Stimulated activated CD4-positive, alpha-beta T cell treated with anti-CD3 and anti-CD28 coated beads, Interleukin-2, amount 100 ng/mL, for 4 hours (primary cell): Measurements from ENCODE around the gene GNAZ.

Experiments
- DNase-seq: peaks from one replicate; pipeline ENCODE4 v3.0.0-alpha.2; 2020; ENCODE audit warnings: low read depth

The GNAZ gene

DNA sequence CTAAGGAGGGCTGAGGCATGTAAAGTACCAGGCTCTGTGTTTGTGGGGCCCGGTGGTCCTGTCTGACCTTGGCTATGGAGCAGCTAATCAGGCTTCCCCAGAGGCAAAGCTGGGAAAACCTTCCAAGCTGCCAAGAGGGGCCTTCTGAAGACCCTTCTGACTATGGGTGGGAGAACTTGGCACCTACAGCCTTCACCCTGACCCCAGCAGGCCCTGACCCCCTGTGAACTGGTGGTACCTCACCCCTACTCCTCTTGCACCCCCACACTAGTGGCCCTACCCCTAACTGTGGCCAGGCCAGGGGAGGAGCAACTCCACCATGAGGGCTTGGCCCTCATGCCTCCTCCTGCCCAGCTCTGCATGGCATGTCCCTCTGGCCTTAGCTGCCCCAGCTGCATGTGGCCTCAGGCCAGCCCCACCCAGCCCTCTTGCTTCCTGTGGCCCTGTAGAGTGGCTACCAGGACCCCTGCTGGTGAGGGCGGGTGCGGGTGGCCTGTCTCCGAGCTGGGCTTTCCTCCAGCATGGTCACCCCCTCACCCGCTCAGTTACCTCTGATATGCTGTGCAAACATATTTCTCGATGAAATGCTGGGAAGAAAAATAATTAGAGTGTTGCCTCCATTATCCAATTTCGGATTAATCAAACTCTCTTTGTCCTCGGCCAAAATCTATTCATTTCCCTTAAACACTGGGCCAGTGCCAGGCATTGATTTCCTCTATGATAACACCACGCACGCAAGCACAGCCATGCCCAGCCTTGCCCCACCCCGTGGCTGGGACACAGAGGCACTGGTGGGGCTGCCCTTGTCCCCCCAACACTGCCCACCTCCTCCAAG, 7.5 kb downstream of the GNAZ start:
- no peak for DNase-seq

DNA sequence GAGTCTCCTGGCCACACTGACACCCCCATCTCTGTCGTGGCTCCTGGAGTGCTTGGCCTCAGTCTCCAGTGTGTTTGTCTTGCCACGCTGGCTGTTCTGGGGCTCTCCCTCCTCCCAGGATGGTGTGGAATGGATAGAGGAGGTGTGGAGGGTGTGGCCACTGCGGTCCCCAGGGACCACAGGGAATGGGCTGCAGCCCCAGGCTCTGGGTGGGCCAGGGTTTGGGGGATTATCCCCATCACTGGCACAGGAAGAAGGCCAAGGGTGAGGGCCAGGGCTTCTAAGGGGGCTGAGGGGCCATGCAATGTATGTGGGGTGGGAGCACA, 8.1 kb downstream of the GNAZ start:
- DNase-seq: no peak

DNA sequence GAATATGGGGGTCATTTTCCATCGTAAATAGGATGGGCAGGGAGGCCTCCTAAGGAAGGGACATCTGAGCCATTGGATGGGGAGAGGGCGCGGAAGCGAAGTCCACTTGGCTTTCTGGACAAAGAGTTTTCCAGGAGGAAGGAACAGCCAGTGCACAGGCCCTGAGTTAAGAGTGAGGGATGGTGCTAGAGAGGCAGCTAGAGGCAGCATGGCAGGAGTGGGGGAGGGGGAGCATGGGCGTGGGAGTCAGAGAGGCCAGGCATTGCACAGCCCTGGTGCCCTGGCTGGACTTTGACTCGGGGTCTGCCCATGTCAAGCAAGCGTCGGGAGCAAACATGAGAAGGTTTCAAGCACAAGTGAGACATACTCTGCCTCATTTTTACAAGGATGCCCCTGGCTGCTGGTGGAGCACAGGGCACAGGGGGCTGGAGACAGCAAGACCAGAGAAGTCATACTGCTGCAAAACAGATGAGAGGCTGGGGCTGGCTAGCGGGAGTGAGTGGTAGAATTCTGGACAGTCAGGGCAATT, 9.0 kb downstream of the GNAZ start:
- DNase-seq: no peak

GRCh38 chr22:23079814-23080521, 9.6 kb downstream of the GNAZ start:
- no peak for DNase-seq

GRCh38 chr22:23080613-23081290, 10.4 kb downstream of the GNAZ start:
- DNase-seq: no peak

DNA sequence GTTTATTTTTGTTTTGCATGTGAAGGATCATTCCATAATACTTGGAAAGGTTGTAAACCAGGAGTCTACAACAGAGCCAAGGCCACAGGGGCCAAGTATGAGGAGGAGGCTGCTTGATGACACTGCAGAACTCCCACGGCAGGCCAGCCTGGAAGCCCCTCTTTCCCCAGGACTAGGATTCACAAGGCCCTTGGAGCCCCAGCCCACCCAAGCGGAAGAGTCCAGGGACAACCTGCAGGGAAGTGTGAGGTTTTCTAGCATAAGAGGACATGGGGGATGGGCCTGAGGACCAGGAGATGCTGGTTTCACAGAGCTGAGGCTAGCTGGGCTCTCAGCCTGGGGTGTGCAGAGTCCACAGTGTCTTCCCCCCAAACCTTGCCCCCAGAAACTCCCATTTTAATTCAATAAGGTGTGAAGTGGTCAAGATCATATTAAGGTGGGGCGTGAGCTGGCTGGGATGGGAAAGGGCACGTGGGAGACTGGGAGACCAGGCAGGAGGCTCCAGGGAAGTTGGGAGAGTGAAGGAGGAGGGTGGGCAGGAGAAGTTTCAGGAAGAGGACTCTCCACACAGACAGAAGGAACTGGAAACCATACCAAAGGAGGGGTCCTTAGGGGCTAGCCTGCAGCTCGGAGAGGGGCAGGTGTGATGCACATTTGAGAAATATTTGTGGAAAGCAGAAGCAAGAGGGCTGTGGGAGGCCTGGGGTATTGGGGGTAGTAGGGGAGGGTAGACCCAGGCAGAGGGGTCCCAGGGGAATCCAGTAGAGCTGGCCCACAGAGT, 12.4 kb downstream of the GNAZ start:
- DNase-seq: no peak

GRCh38 chr22:23083315-23084021, 13.1 kb downstream of the GNAZ start:
- DNase-seq: no peak

GRCh38 chr22:23084453-23085350, 14.4 kb downstream of the GNAZ start:
- no peak for DNase-seq

DNA sequence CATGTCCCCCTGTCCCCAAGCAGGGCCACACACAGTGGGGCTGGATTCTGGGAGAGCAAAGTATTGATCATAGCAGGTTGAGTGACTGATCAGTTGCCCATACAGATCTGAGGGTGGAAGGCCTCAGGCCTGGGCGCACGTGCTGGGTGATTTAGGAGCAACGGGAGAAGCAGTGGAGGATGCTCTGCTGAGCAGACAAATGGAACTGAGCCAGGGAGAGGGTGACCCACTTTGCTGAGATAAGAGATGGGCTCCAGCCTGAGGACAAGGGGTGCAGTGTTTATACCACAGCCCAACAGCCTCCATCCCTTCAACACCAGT, 15.0 kb downstream of the GNAZ start:
- no peak for DNase-seq

- DNase-seq: no peak
These were observed 15.5 kb downstream of the GNAZ start for GRCh38 chr22:23085785-23086184.

DNA sequence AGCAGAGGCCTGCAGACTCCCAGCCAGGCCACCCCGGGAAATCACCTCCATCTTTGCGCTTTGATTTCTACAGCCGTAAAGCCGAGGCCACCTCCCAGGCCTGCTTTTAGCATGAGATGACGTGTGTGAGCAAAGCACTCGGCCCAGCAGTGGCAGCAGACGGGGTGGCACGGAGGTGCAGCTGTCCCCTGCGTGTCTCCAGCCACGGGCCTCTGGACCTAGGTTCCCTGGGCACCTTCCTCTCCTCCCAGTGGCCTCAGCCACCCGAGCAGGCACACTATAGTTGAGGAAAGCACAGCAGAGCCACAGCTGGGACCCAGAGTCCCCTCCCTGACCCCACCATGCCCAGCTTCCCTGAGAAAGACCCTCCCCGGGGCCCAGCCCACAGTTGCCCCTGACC, 15.9 kb downstream of the GNAZ start:
- DNase-seq: no peak

DNA sequence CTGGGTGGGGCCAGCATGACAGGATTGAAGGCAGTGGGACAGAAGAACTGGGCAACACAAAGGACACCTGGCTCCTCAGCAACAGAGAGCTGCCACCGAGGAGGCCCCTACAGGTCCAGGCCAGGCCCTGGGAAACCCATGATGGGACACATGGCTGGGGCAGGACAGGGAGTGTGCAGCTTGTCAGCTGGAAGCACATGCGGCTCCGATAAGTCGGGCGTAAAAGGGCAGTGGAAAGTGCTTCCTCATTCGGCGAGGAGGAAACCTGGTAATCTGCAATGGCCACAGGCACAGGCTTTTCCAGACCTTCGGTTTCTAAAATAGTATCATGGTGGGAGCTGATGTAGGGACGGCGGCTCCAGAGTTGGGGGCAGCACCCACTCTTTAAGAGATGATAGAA, 16.5 kb downstream of the GNAZ start:
- no peak for DNase-seq

DNA sequence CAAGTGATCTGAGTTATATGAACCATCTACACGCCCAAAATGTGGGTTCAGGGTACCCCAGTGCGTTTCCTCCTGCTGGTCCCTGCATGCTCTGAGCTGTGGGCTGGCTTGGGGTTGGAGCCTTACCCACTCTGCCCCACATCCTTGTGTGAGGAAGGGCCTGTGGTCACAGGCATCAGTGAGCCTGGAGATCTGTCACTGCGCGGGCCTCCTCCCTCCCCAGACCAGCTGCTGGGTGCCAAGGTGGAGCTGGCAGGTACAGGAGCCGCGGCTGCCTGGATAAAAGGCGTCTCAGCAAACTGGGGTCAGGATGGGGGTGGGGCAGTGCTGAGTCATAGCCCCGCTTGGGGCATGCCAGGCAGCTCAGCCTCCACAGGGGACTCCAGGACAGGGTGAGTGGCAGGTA, 17.9 kb downstream of the GNAZ start:
- DNase-seq: no peak

DNA sequence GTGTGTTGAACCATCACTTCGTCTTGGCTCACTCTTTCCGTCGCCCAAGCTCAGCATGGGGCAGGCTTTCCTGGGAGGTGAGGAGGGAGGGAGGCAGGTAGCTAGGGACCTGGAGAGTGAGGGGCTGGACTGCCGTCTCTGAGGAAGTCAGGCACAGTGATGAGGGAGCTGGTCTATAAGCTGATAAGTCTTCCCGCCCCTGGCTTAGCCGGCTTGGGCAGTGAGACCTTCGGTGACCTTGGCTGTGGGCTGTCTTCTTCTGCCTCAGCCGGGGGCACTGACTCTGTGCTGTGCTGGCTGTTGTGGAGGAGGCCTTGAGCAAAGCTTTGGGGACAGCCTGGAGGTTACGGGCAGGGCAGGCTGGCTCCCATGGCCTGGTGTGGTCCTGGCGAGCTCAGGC, 18.7 kb downstream of the GNAZ start:
- DNase-seq: no peak

DNA sequence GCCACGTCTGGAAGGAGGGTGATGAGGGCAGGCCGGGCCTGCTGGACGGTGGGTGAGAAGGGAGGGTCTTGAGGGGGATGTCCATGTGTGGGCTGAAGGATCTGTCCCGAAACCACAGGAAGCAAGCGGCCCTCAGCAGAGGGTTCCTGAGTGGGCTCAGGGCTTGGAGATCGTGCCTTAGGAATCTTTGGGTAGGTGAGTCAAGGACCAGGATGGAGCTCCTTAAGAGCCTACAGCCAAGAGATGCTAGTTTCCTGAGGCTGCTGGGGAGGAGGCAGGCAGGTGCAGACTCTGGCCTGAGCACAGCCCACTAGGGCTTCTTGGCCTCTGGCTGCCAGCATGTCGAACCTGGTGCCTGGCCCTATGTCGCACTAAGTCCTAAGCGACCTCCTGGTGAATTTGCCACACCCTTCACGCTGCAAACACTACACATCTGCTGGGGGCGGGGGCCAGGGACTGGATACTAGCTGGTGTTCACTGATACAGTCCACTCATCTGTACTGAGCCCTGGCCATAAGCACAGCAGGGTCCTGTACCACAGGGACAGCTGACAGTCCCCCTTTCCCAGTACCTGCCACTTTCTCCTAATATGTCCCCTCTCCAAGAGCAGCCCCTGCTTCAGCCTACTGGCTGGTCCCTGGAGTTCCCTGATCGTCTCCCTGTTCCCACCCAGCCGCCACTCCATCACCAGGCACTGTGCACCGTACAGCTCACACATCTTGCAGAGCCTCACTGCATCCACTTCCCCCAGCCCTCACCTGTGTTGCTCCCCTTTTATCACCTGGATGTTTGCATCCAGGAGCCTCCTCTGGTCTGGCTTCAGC, 19.5 kb downstream of the GNAZ start:
- DNase-seq: no peak

DNA sequence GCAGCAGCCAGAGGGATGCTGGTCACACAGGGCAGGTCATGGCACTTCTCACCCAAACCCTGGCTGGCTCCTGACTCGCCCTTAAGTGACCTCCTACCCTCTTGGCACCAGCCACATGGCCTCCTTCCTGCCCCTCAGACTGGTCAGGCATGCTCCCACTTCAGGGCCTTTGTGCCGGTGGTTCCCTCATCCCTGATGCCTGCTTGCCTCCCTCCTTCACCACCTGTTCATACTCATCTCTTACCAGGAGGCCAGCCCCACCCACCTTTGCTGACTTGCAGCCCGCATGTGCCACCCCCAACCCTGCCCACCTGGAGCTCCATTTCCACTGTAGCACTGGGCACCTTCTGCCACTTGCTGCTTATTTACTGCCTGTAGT, 20.1 kb downstream of the GNAZ start:
- DNase-seq: no peak

DNA sequence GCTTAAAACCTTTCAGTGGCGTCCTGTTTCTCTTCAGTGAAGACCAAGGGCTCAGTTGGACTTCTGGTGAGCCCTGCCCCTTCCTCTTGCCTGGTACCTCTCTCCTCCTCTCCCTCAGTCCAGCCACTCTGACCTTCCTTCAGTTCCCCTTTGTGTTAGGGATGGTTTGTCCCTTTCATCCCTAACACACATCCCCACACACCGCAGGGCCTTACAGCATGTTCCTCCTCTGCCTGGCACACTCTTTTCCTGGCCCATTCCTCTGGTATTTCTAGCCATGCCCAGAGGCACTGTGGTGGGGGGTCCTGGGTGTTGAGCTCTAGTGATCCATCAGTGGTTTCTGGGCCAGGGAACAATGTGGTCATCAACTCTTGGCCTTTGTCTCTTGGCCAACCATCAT, 21.4 kb downstream of the GNAZ start:
- no peak for DNase-seq

GRCh38 chr22:23092217-23092955, 22.1 kb downstream of the GNAZ start:
- DNase-seq: no peak
